Measurements from ENCODE around the gene TOM1L1. TPM values are rescaled to one million over a fixed set of nuclear protein-coding genes. Genes with fewer than 3 reads are reported as not detected.

The TOM1L1 gene
- 10 to 100 TPM; 33.8 to 41.5 TPM for total RNA-seq
- polyA plus RNA-seq (ENCODE audit: insufficient read length in 6 of 6) = 10 to 100 TPM; 42.6 to 59.4 (median 54.1) TPM
- long read RNA-seq, donor 1, partial matches to known transcripts = 48 of 91 reads
- long read RNA-seq, donor 1, other reads (novel, unspliced or antisense) = 35 of 91 reads
- long read RNA-seq, donor 2, transcript TOM1L1-218 (6 exons, 721 nt) = major isoform, 5 of 17 reads
- long read RNA-seq, donor 2, partial matches to known transcripts = 5 of 17 reads
- long read RNA-seq, donor 2, other reads (novel, unspliced or antisense) = 0 of 17 reads
- long read RNA-seq, donor 3, partial matches to known transcripts = 39 of 68 reads
- long read RNA-seq, donor 3, other reads (novel, unspliced or antisense) = 27 of 68 reads
- long read RNA-seq, donor 4, partial matches to known transcripts = 1 of 15 reads
- long read RNA-seq, donor 4, other reads (novel, unspliced or antisense) = 3 of 15 reads
- long read RNA-seq, donor 5, transcript TOM1L1-220 (10 exons, 1,849 nt) = major isoform, 5 of 73 reads
- long read RNA-seq, donor 5, partial matches to known transcripts = 27 of 73 reads
- long read RNA-seq, donor 5, other reads (novel, unspliced or antisense) = 39 of 73 reads
- long read RNA-seq, donor 6, transcript TOM1L1-221 (16 exons, 2,507 nt) = major isoform, 7 of 9 reads
- long read RNA-seq, donor 6, partial matches to known transcripts = 0 of 9 reads
- long read RNA-seq, donor 6, other reads (novel, unspliced or antisense) = 0 of 9 reads
- long read RNA-seq, donor 7, partial matches to known transcripts = 25 of 70 reads
- long read RNA-seq, donor 7, other reads (novel, unspliced or antisense) = 39 of 70 reads
- long read RNA-seq, donor 8, transcript TOM1L1-221 (16 exons, 2,507 nt) = major isoform, 6 of 99 reads
- long read RNA-seq, donor 8, partial matches to known transcripts = 37 of 99 reads
- long read RNA-seq, donor 8, other reads (novel, unspliced or antisense) = 56 of 99 reads
- long read RNA-seq, donor 9 = 0 reads
- long read RNA-seq, donor 10, transcript TOM1L1-220 (10 exons, 1,849 nt) = major isoform, 5 of 9 reads
- long read RNA-seq, donor 10, partial matches to known transcripts = 1 of 9 reads
- long read RNA-seq, donor 10, other reads (novel, unspliced or antisense) = 1 of 9 reads
- long read RNA-seq, donor 11 = 0 reads
- long read RNA-seq, donor 12, transcript TOM1L1-221 (16 exons, 2,507 nt) = major isoform, 5 of 93 reads
- long read RNA-seq, donor 12, partial matches to known transcripts = 58 of 93 reads
- long read RNA-seq, donor 12, other reads (novel, unspliced or antisense) = 27 of 93 reads

- Histone ChIP-seq H3K9me3 (no peaks in the 10 kb centered on the region), H3K4me1 (peaks cover 3 to 5% of the 10 kb centered on the region in 2 donors), H3K27ac (peak within 1 kb of the TSS; percentile 51 to 65), H3K36me3 (no peaks in the 10 kb centered on the region), H3K4me3 (peak within 1 kb of the TSS; percentile 35 to 47), H3K27me3 (peaks cover 0 to 39% of the 10 kb centered on the region in 2 donors)
- intact Hi-C loops (cut with DNase I) = no loop called here
- peak; percentile 36 to 93 (median 82) for DNase-seq
- ATAC-seq = peak; percentile 96
- TF ChIP-seq CTCF (IDR thresholded peaks at IDR 0.05) = no peak
These were observed at the start of gene TOM1L1 for GRCh38 chr17:54900457-54901229. TSS of gene TOM1L1 (plus strand) at chr17:54900852. CDS start at chr17:54900866, 14 bp downstream.

DNA sequence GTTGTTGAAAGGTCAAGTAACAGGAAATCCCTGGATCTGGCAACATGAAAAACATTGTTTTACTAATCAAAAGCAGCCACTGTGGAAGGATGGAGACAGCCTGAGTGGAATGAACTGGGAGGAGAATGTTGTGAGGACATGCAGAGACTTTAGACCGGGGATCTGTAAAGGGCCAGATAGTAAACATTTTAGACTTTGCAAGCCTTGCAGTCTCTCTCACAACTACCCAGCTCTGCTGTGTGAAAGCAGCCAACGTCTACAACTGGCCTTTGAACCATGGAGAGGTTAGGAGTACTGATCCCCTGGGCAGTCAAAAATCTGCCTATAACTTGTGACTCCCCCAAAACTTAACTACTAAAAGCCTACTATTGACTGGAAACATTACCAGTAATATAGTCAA, 41.5 kb upstream of the TOM1L1 start:
- Histone ChIP-seq H3K9me3 (no peaks in the 10 kb centered on the region), H3K4me3 (no peak overlapping the region), H3K36me3 (no peaks in the 10 kb centered on the region), H3K4me1 (no peaks in the 10 kb centered on the region), H3K27me3 (no peaks in the 10 kb centered on the region), H3K27ac (no peak overlapping the region)
- intact Hi-C loops (cut with DNase I) = no loop called here
- ATAC-seq (no peak), DNase-seq (no peak)
- no peak for TF ChIP-seq CTCF (IDR thresholded peaks at IDR 0.05)

GRCh38 chr17:54860617-54861470, 39.8 kb upstream of the TOM1L1 start:
- intact Hi-C loops (cut with DNase I) = no loop called here
- Histone ChIP-seq H3K27ac (no peak overlapping the region), H3K4me3 (no peak overlapping the region)

More at GRCh38 chr17:54860617-54861470, 39.8 kb upstream of the TOM1L1 start:
- TF ChIP-seq CTCF (IDR thresholded peaks at IDR 0.05) = no peak
- H3K4me1 ChIP-seq = no peaks in the 10 kb centered on the region
- no peaks in the 10 kb centered on the region for H3K27me3 ChIP-seq
- ATAC-seq = no peak
- H3K9me3 ChIP-seq = no peaks in the 10 kb centered on the region
- no peaks in the 10 kb centered on the region for H3K36me3 ChIP-seq
- no peak for DNase-seq

All from left lung (tissue), 14 donors.